Endodermal cell (in vitro differentiated cells): ENCODE measurements around the gene DYDC1. TPM values are rescaled to one million over a fixed set of nuclear protein-coding genes. Genes with fewer than 3 reads are reported as not detected.

Experiments
- DNase-seq: peaks from one replicate; pipeline ENCODE4 v3.0.0-alpha.2; 2017
- H3K27ac ChIP-seq: 2 replicates; pipeline ENCODE4 v1.5.1; 2013; ENCODE audit warnings: mild to moderate bottlenecking, low read depth, low read length, moderate library complexity
- H3K27me3 ChIP-seq: 2 replicates; pipeline ENCODE4 v1.6.1; 2013; ENCODE audit warnings: mild to moderate bottlenecking, low read length, moderate library complexity; ENCODE audit not compliant: insufficient read depth, control insufficient read depth, poor library complexity, severe bottlenecking
- H3K36me3 ChIP-seq: 2 replicates; pipeline ENCODE4 v1.7.0; 2013; ENCODE audit warnings: mild to moderate bottlenecking, low read length, moderate library complexity; ENCODE audit not compliant: control insufficient read depth, insufficient read depth
- H3K4me1 ChIP-seq: one replicate; pipeline ENCODE4 v1.7.0; 2013; ENCODE audit warnings: low read length; ENCODE audit not compliant: control insufficient read depth, insufficient read depth
- H3K4me3 ChIP-seq: 2 replicates; pipeline ENCODE4 v1.5.1; 2013; ENCODE audit warnings: mild to moderate bottlenecking, low read length, moderate library complexity
- H3K9ac ChIP-seq: 2 replicates; pipeline ENCODE4 v1.6.1; 2013; ENCODE audit warnings: mild to moderate bottlenecking, low read length, moderate library complexity; ENCODE audit not compliant: poor library complexity, severe bottlenecking; ENCODE audit errors: extremely low read depth
- H3K9me3 ChIP-seq: 2 replicates; pipeline ENCODE4 v1.6.1; 2013; ENCODE audit warnings: mild to moderate bottlenecking, low read length, moderate library complexity; ENCODE audit not compliant: control insufficient read depth
- H3K27ac Mint-ChIP-seq: 2 replicates; pipeline ENCODE4 v1.8.0; 2020; ENCODE audit warnings: mixed read lengths
- H3K27me3 Mint-ChIP-seq: 2 replicates; pipeline ENCODE4 v1.8.0; 2021; ENCODE audit warnings: mild to moderate bottlenecking, mixed read lengths; ENCODE audit not compliant: insufficient read depth
- H3K36me3 Mint-ChIP-seq: 2 replicates; pipeline ENCODE4 v1.8.0; 2020; ENCODE audit warnings: low read depth, mixed read lengths
- H3K4me1 Mint-ChIP-seq: 2 replicates; pipeline ENCODE4 v1.8.0; 2020; ENCODE audit warnings: mixed read lengths
- H3K4me3 Mint-ChIP-seq: 2 replicates; pipeline ENCODE4 v1.8.0; 2020; ENCODE audit warnings: mild to moderate bottlenecking, moderate library complexity, mixed read lengths
- H3K9me3 Mint-ChIP-seq: 2 replicates; pipeline ENCODE4 v1.8.0; 2020; ENCODE audit warnings: mild to moderate bottlenecking, mixed read lengths
- CTCF ChIP-seq: fragments of 200-600 bp; sonication (generic); conservative IDR thresholded peaks from 2 replicates; pipeline ENCODE4 v1.5.0; 2021; ENCODE audit warnings: antibody characterized with exemption, mild to moderate bottlenecking
- WGBS, 2 experiments: methylation state at CpG; one replicate each; pipeline versions ENCODE4 v1.1.5 to v1.1.7; 2013; ENCODE audit warnings: missing lambda C conversion rate in 2 of 2, mixed read lengths in 1 of 2; ENCODE audit not compliant: insufficient coverage in 1 of 2, insufficient read length in 1 of 2; 5-methylcytosine and 5-hydroxymethylcytosine counted together
- total RNA-seq, 2 donors: library from RNA; stranded (reverse); fragmentation: NEBNext Ultra II Directional in 1 of 2; extraction: Animal tissue kit (Norgen Biotek cat#: 25700) in 1 of 2; gene quantifications; 2 replicates in 1 of 2; 3 replicates in 1 of 2; pipeline ENCODE4 v1.2.1, GENCODE V29; 2021

Gene DYDC1
- total RNA-seq, 2 donors from 2014 or later = 0.55 to 1.3 TPM

- H3K36me3 Mint-ChIP-seq = no peaks in the 10 kb centered on the region
- no peaks in the 10 kb centered on the region for H3K27me3 Mint-ChIP-seq
- no peak overlapping the region for H3K27ac Mint-ChIP-seq
Measured at GRCh38 chr10:80344912-80345311, 11.6 kb downstream of the DYDC1 start.

GRCh38 chr10:80344276-80344675 lies 12.3 kb downstream of the DYDC1 start:
- Mint-ChIP-seq H3K4me1 (no peaks in the 10 kb centered on the region), H3K9me3 (no peaks in the 10 kb centered on the region), H3K27ac (no peak overlapping the region), H3K36me3 (no peaks in the 10 kb centered on the region), H3K27me3 (no peaks in the 10 kb centered on the region), H3K4me3 (no peak overlapping the region)
- Histone ChIP-seq H3K4me3 (no peak overlapping the region), H3K9me3 (no peaks in the 10 kb centered on the region), H3K27me3 (no peaks in the 10 kb centered on the region), H3K36me3 (no peaks in the 10 kb centered on the region), H3K27ac (no peak overlapping the region), H3K4me1 (no peaks in the 10 kb centered on the region), H3K9ac (no peak overlapping the region)
- no peak for DNase-seq
- 92 to 100% methylated on average over 1 of the region's 1 CpG for WGBS, 2 experiments
- TF ChIP-seq CTCF = no peak

More at GRCh38 chr10:80344912-80345311, 11.6 kb downstream of the DYDC1 start:
- no peak overlapping the region for H3K9ac ChIP-seq
- H3K4me3 ChIP-seq = no peak overlapping the region
- H3K36me3 ChIP-seq = no peaks in the 10 kb centered on the region
- TF ChIP-seq CTCF = no peak
- H3K27ac ChIP-seq = no peak overlapping the region
- WGBS, 2 experiments = 76 to 84% methylated on average over 2 of the region's 2 CpGs
- DNase-seq = no peak
- H3K27me3 ChIP-seq = no peaks in the 10 kb centered on the region
- H3K4me1 ChIP-seq = no peaks in the 10 kb centered on the region
- Mint-ChIP-seq H3K9me3 (no peaks in the 10 kb centered on the region), H3K4me1 (no peaks in the 10 kb centered on the region), H3K4me3 (no peak overlapping the region)
- H3K9me3 ChIP-seq = no peaks in the 10 kb centered on the region

- Histone ChIP-seq H3K4me3 (no peak overlapping the region), H3K27ac (no peak overlapping the region), H3K36me3 (no peaks in the 10 kb centered on the region), H3K27me3 (no peaks in the 10 kb centered on the region), H3K9me3 (no peaks in the 10 kb centered on the region), H3K4me1 (no peaks in the 10 kb centered on the region), H3K9ac (no peak overlapping the region)
- H3K27me3 Mint-ChIP-seq = no peaks in the 10 kb centered on the region
- 85% methylated on average over 1 of the region's 1 CpG; no CpG with 5 or more reads in 1 of the 2 experiments for WGBS, 2 experiments
- no peak overlapping the region for H3K4me3 Mint-ChIP-seq
- no peaks in the 10 kb centered on the region for H3K36me3 Mint-ChIP-seq
- no peaks in the 10 kb centered on the region for H3K4me1 Mint-ChIP-seq
- H3K27ac Mint-ChIP-seq = no peak overlapping the region
- no peak for TF ChIP-seq CTCF
- DNase-seq = no peak
- H3K9me3 Mint-ChIP-seq = no peaks in the 10 kb centered on the region
Measured at GRCh38 chr10:80333983-80334382, 22.6 kb downstream of the DYDC1 start.
